Endothelial cell of umbilical vein (primary cell): ENCODE data around the gene KMT5B.

Experiments
- CTCF ChIP-seq, 2 donors: IDR thresholded peaks; 1 replicate in 1 of 2; 2 replicates in 1 of 2; pipeline ENCODE4 v1.5.1; 2011; ENCODE audit warnings: low read length in 2 of 2, mild to moderate bottlenecking in 2 of 2, moderate library complexity in 2 of 2, control low read depth in 1 of 2, inconsistent platforms in 1 of 2, low read depth in 1 of 2; ENCODE audit not compliant: insufficient read depth in 1 of 2; ENCODE audit errors: extremely low read depth in 1 of 2
- POLR2A ChIP-seq: IDR thresholded peaks from 2 replicates; pipeline ENCODE4 v1.6.1; 2012; ENCODE audit warnings: low read depth, mild to moderate bottlenecking, control low read depth, low read length
- POLR2AphosphoS5 ChIP-seq: IDR thresholded peaks from 2 replicates; pipeline ENCODE4 v1.6.1; 2012; ENCODE audit warnings: low read depth, mild to moderate bottlenecking, control low read depth, low read length, moderate library complexity; ENCODE audit not compliant: insufficient read depth

GRCh38 chr11:68145120-68145866 lies 67.8 kb downstream of the KMT5B start:
- no peak for TF ChIP-seq CTCF (IDR thresholded peaks at IDR 0.05; ENCODE audit: extremely low read depth in 1 of 2, insufficient read depth in 1 of 2, low read depth in 1 of 2, low read length in 2 of 2)
- TF ChIP-seq POLR2A, result no peak
- TF ChIP-seq POLR2AphosphoS5, result no peak
